GM18520 (cell line): ENCODE results near the gene SERPINA1.

Source experiments
- ATAC-seq: cut with Tn5 transposase; IDR thresholded peaks from one replicate; pipeline ENCODE4 v1.9.1; 2021; ENCODE audit not compliant: unreplicated experiment

The SERPINA1 gene

DNA sequence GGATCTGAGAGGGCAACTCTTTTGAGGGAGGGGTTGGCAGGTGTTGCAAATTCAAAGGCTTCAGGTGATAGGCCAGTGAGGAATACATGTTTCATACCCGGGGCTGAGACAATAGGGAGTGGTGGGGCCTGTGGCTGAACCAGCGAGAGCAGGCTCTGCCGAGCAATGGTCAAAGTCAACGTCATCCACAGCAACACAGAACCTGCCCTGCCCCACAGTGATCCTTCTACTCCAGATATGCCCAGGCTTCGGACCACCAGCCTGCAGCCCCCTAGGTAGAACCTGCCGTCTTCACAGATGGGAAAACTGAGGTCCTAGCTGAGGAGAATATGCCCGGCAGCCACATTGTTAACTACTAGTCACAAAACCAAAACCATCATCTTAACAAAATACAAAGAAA lies 4.1 kb downstream of the SERPINA1 start:
- ATAC-seq = no peak

DNA sequence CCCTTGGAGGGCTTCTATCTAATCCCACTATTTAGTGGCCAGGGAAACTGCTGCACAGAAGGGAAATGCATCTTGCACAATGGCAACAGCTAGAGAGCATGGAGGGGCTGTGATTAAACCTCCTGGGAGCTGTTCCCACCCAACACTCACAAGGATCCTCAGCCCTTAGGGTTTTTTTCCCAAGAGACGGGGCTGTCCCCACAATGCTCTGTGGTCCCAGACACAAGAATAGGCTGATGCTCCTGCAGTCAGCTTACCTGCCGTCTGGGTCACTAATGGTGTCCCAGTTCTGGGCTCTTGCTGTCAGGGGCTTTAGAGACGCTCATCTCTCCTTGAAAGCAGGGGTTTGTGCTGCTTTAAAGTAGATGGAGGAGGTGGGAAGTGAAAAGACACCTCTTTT lies 4.6 kb downstream of the SERPINA1 start:
- no peak for ATAC-seq

GRCh38 chr14:94382716-94383596 lies 5.4 kb downstream of the SERPINA1 start:
- ATAC-seq = no peak

DNA sequence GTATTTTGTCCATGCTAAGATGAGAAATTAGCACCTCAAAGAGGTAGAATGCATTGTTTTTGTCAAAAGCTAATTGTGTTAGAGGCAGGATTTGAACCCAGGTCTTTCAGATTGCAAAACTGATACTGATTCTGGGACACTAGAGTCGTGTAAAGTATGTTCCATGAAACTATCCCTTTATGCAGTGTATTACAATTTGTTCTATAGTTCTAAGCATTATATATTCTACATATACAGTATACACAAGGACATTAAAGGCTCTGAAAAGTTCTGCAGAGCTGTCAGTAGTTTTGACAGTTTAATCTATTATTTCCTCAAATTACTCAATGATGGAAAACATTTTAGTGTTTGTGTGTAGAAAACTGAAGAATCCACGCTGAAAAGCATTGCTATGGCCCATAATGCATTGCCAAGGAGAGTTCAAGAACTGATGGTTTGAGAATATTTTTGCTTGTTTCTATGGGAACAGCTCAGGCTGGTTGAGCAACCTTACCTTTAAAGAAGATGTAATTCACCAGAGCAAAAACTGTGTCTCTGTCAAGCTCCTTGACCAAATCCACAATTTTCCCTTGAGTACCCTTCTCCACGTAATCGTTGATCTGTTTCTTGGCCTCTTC lies 6.2 kb downstream of the SERPINA1 start:
- no peak for ATAC-seq

GRCh38 chr14:94381149-94382030 lies 7.0 kb downstream of the SERPINA1 start:
- ATAC-seq = no peak

DNA sequence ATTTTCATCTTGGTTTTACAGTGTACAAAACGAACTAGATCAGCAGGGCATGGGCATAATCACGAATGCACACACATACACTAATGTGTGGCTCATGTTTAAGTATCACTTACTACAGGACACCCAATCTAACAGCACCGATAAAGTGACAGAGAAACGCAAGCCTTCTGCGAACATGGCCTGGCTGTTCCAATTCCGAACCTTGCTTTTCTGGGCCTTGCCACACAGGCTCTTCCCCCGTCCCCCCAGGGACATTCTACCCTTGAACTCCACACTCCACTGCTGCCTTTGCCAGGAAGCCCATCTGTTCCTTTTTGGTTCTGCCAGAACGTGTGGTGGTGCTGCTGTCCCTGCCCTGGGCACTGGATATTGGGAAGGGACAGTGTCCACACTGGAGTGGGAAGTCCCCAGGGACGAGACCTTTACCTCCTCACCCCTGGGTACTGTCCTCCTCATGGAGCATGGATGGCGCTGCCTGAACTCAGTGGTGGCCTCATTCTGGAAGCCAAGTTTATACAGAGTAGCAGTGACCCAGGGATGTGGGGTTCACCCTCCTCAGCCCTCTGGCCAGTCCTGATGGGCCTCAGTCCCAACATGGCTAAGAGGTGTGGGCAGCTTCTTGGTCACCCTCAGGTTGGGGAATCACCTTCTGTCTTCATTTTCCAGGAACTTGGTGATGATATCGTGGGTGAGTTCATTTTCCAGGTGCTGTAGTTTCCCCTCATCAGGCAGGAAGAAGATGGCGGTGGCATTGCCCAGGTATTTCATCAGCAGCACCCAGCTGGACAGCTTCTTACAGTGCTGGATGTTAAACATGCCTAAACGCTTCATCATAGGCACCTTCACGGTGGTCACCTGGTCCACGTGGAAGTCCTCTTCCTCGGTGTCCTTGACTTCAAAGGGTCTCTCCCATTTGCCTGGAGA lies 7.9 kb downstream of the SERPINA1 start:
- ATAC-seq = no peak

GRCh38 chr14:94379291-94380224 lies 8.8 kb downstream of the SERPINA1 start:
- ATAC-seq = no peak

- no peak for ATAC-seq
Observed at GRCh38 chr14:94378527-94379290, 9.7 kb downstream of the SERPINA1 start.

DNA sequence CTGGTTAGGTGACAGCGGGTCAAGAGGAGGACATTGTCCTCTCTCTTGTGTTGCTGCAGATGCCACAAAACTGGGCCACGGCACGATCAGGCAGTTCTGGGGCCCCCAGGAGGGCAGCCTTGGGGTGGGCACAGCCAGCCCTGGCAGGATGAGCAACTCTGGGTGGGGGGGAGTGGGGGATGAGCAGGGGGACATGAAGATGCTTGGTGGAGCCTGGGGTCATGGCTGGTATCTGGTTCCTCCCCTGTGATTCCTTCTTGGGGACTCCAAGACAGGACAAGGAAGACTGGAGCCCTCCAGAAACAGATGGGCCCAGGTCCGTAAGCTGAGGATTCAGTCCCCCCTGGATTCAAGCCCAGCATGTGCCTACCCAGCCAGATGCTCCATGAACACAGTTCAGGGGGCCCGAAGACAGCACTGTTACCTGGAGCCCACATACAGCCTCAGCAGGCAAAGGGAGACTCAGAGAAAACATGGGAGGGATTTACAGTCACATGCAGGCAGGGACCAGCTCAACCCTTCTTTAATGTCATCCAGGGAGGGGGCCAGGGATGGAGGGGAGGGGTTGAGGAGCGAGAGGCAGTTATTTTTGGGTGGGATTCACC lies 10.4 kb downstream of the SERPINA1 start:
- ATAC-seq = no peak

DNA sequence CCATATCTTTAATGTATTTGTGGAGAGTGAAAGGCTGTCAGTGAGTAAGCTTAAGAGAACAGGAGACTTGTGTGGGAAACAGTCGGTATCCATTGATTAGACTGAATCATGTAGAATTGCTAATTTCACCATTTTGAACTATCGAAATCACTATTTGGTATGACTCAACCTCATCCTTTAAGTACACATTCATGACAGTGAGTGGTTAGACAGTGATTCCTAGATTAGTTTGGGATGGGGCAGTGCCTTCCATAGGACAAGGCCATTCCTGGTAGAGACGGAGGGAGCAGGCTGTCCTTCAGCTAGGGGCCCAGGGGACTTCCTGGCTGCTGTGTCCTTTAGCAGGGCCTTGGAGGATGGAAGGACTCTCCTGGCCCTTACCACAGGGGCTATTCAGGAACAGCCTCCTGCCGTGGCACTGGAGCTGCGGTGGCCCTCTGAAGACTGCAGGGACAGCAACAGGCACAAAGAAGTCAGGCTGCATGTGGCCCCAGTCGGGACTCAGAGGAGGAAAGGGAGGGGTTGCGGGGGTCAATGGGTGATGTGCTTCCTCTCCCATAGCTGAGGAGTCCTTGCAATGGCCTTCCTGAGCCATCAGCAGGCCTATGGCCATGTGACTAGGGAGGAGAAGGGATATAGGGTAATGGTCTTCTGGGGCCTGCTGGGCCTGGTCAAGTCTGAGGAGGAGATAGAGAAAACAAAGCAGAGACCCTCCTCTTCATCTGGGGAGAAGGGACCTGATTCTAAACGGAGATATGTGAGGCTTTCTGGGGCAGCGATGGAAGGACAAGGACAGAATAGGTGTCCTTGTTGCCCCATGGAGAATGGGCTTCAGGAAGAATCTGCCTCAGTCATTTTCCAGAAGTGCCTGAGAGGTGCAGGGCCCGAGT lies 11.2 kb downstream of the SERPINA1 start:
- no peak for ATAC-seq

GRCh38 chr14:94376108-94376975 lies 12.1 kb downstream of the SERPINA1 start:
- no peak for ATAC-seq

GRCh38 chr14:94375552-94376107 lies 12.8 kb downstream of the SERPINA1 start:
- ATAC-seq = no peak

GRCh38 chr14:94374749-94375260 lies 13.6 kb downstream of the SERPINA1 start:
- no peak for ATAC-seq

DNA sequence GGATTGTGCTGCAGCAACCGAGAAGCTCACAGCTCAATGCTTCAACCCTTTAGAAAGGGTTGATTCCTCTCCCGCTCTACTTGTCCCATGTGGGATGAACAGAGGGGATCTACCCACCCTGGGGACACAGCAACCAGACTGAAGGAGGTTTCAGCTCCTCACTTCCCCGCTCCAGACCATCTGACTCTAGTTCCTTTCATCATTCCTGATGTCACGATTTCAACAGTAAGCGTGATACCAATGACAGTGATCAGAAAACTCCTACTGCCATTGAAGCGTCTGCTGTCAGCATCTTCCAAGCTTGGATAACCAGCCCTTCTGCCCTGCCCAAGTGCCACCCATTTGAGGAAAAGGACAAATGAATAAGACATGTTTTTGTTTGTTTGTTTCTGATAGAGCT lies 14.3 kb downstream of the SERPINA1 start:
- ATAC-seq = no peak

GRCh38 chr14:94373708-94374107 lies 14.7 kb downstream of the SERPINA1 start:
- ATAC-seq = no peak
